HG03575 (cell line): ENCODE measurements around the gene DESI2.
"Not testable (repeated sequence)": the region's sequence is repeated elsewhere in the genome, so short reads cannot be mapped to it uniquely, and the experiment has no call there.

Experiments
- ATAC-seq: cut with Tn5 transposase; IDR thresholded peaks from one replicate; pipeline ENCODE4 v1.9.1; 2021; ENCODE audit not compliant: unreplicated experiment, insufficient number of reproducible peaks, low FRiP score; ENCODE audit errors: extremely low read depth

The DESI2 gene

DNA sequence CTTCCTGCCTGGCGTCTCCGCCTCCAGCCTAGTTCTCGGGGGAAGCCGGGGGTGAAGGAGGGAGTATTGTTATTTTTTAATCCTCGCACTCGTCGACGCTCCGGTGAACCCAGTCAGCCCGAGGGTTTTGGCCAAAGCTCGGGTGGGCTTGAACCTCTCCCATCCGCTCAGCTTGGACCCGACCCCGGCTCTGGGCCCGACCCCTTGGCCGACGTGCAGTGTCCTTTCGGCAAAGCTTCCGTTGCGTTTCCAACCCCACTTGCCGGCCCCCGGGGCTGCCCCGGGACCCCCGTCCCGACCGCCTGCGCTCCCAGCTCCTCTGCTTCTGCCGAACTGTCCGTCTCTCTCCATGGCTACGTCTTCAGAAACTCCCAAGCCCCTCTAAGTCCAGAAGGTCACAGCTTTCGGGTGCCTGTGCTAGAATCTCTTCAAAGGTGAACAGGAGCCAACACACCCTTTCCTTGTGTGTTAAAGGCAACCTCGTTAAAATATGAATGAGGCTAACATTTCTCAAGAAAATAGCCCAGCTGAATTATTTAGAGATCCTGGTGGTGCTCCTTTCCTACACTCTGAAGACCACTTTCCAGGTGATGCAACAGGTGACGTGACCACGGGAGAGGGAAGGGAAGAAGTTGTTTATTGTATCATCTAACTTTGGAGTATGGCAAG, 647 bp downstream of the DESI2 start:
- no peak for ATAC-seq

DNA sequence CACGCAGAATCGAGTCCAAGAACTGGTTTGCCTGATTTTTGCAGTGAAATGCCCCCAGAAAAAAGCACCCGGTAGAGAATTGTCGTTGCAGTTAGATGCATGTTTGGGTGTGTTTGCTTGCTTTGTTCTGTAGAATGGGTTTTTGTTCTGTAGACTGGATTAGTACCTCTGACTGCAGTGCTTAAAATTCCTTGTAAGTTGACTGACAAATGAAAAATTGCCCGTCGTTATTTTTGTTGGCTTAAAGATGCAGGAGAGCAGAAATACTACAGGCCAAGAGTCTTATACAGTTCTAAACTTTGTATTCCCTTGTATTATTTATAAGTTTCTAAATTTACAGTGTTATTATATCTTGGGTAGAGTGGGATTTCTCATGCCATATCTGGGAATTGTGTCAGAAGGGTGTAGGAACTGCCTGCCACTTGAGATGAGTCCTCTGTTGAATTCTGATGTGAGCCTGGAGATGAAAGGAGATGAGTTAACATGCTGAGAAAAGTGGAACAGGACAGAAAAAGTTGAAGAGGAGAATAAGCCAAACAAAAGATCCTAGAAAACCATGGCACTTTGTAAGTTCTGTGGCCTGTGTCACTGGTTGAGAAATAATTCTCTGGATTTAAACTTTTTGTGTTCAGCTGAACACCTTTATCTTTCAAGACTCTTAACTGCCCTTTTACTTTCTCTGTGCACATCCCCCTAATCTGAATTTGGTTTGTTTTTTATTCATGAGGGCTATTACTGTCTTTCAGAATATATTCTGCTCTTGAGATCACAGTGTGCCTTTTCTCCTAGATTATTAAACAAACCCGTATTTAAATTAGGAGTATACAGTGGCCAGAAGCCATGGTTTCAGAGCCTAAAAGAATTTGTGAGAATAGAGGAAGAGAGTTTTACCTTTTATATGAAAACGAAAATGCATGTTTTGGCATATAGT, 1.4 kb downstream of the DESI2 start:
- ATAC-seq, result no peak

DNA sequence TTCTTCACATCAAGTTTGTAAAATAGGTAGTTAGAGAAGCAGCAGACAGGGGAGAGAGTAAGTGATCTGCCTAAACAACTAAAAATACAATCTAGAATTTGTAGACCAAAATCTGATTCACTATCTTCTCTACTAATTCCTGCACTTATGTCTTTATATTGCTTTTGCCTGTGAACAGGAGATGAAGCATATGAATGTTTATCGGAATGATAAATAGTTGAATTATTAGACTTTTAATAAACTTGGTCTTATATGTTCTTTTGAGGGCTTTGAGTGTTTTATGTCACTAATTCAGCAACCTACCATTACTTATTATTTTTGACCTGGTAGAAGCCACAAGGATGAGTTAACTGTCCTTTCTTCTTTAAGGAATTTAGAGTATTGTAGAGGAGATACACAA, 2.3 kb downstream of the DESI2 start:
- ATAC-seq, result no peak

DNA sequence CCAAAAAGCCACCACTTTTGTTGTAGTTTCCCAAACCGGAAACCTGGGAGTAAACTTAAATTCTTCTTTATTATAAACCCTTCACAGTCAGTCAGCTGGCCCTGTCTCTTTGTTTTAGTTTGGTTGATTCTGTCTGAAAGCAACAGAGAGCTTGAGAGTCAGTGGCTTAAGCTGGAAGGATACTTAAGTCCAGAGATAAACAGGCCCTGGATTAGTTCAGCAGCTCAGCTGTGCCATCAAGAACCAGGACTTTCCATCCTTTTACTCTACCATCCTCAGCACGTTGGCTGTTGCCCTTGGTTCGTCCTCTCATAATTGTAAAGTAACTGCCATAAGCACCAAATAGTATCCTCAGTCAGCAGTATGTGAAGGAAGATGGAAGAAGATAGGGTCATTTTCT, 4.5 kb downstream of the DESI2 start:
- ATAC-seq, result no peak

DNA sequence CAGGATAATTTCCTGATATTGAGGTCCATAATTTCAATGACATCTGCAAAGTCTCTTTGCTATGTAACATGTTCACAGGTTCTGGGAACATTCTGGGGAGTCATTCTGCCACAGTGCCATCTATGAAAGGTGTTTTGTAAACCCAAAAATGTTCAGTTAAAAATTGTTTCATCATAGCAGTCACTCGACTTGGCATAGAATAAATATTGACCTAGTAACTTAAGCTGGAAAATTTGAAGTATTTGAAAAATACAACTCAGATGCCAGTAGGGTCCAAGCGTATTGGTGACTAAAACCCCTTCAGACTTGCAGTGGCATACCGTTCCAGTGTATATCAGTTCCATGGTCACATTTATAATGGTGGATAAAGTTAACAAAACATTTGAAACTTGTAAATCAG, 6.8 kb downstream of the DESI2 start:
- no peak for ATAC-seq

DNA sequence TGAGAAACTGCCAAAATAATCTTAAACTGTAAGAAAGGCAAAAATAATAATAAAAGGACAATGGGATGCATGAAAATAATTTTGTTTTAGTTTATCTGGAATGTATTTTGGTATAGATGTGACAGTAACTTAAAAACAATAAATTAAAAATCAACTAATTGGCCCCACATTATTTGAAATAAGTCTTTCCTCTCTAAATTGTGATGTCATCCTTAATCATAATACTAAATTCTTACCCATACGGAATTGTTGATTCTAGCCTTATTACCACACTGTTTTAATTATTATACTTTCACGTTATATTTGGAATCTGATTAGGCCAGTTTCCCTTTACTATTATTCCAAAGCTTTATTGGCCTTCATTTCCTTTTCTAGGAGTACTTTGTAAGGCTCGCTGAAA, 7.7 kb downstream of the DESI2 start:
- ATAC-seq, result no peak

DNA sequence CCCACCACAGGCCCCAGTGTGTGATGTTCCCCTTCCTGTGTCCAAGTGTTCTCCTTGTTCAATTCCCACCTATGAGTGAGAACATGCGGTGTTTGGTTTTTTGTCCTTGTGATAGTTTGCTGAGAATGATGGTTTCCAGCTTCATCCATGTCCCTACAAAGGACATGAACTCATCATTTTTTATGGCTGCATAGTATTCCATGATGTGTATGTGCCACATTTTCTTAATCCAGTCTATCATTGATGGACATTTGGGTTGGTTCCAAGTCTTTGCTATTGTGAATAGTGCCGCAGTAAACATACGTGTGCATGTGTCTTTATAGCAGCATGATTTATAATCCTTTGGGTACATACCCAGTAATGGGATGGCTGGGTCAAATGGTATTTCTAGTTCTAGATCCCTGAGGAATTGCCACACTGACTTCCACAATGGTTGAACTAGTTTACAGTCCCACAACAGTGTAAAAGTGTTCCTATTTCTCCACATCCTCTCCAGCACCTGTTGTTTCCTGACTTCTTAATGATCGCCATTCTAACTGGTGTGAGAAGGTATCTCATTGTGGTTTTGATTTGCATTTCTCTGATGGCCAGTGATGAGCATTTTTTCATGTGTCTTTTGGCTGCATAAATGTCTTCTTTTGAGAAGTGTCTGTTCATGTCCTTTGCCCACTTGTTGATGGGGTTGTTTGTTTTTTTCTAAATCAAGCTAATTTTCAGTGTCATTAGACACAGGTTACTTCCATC, 8.8 kb downstream of the DESI2 start:
- not testable (repeated sequence) for ATAC-seq

DNA sequence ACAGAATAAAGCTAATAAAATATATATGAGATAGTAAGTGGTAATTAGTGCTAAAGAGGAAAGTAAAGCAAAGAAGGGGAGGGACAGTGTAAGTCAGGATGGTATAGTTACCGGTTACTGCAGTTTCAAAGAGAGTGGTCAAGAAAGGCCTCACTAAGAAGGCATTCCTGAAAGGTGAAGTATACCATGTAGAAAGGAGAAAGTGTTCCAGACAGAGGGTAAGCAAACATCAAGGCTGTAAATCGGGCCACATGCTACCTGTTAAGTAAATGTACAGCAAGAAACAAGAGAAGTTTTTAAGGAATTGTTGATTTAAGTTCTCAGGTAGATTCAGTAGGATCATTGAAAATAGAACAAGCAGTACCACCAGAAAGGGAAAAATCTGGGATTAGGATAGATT, 9.7 kb downstream of the DESI2 start:
- no peak for ATAC-seq

DNA sequence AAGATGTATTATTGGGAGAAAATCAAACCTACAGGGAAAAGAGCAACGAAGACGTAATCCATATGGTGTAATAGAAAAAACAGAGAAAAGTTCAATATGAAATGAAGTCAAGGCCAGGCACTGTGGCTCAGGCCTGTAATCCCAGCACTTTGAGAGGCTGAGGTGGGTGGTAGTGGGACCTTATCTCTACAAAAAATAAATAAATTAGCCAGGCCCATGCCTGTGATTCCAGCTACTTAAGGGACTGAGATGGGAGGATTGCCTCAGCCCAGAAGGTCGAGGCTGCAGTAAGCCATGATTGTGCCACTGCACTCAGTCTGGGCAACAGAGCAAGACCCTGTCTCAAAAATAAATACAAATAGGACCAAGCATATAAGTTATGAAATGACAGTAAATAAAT, 11.4 kb downstream of the DESI2 start:
- no peak for ATAC-seq

DNA sequence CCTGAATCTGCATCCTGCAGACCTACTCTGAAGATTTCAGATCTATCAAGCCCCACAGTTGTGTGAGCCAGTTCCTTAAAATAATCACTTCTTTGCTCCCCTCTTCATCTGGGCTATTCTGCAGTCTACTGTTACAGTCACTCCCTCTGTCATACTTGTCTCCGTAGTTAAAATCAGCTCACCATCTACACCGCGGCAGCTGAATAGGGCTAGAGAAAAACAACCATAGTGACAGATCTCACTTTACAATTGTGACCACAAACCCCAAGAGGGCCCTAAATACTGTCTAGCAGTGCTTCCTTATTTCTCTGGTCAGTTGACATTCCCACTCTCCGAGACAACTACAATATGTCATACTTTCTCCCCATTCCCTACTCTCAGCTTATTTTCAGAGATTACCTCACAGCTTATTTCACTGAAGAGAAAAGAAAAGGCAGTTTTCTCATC, 12.9 kb downstream of the DESI2 start:
- peak; percentile 84 for ATAC-seq

DNA sequence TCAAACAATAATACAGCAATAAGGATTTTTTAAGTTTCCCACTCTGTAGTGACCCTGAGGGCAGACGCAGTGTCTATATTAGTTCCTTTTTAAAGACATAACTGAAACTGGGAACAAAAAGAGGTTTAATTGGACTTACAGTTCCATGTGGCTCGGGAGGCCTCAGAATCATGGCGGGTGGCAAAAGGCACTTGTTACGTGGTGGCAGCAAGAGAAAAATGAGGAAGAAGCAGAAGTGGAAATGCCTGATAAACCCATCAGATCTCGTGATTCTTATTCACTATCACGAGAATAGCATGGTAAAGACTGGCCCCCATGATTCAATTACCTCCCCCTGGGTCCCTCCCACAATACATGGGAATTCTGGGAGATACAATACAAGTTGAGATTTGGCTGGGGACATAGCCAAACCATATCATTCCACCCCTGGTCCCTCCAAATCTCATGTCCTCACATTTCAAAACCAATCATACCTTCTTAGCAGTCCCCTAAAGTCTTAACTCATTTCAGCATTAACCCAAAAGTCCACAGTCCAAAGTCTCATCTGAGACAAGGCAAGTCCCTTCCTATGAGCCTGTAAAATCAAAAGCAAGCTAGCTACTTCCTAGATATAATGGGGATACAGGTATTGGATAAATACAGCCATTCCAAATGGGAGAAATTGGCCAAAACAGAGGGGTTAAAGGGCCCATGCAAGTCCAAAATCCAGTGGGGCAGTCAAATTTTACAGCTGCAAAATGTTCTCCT, 13.9 kb downstream of the DESI2 start:
- not testable (repeated sequence) for ATAC-seq

DNA sequence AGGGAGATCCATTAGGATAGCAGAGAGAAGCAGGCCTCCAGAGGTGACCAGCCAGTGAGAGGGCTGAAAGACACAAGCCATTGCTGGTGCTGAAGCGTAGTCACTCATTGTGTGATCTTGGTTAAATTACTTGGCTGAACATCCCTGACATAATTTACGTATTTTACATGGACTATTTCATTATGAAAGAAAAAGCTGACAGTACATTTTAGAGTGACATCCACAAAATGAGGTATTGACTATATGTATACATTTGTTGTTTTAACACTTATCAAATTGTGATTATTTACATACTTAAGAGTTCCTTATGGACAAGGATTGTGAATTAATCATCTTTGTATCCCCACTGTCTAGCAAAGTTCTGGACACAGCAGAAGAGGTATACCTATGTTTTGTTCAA, 14.9 kb downstream of the DESI2 start:
- ATAC-seq, result no peak

DNA sequence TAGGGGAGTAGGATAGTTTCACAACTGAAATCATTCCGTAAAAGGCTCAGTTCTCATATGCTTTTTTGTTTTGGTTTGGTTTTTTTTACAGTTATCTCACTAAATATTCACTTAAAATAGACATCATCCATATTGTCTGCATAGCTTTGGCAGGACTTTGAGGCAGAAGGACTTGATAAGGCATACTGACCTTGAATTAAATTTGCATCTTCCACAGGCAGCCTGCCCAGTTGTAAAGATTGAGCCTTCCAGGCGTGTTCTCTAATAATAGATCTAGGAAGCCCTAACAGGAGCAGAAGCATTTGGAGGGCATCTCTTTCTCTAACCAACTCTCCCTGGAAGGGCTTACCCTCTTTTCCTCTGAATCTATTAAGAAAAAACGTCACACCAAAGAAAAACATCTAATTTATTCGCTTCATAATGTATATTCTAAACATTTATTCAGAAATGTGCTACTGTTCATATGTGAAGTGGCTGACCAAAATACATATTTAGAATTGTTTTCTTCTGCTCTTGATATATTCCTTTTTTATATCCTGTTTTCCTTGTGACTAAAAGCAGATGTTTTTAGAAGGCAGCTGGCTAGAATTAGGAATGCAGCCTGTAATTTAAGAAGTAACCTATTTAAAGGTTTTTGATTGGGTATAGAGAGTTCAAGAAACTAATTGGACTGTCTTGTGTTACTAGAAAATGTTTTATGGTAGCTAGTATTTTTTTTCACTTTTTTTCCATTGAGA, 20.2 kb downstream of the DESI2 start:
- ATAC-seq, result no peak

DNA sequence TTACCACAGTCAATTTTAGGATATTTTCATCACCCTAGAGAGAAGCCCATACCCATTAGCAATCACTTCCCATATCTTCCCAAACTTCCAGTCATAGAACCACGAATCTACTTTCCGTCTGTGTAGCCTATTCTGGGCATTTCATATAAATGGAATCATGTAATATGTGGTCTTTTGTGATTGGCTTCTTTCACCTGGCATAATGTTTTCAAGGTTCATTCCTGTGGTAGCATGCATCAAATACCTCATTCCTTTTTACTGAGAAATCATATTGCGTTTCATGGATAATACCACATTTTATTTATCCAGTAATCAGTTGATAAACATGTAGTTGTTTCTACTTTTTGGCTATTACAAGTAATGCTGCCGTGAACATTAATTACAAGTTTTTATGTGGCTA, 21.5 kb downstream of the DESI2 start:
- no peak for ATAC-seq

DNA sequence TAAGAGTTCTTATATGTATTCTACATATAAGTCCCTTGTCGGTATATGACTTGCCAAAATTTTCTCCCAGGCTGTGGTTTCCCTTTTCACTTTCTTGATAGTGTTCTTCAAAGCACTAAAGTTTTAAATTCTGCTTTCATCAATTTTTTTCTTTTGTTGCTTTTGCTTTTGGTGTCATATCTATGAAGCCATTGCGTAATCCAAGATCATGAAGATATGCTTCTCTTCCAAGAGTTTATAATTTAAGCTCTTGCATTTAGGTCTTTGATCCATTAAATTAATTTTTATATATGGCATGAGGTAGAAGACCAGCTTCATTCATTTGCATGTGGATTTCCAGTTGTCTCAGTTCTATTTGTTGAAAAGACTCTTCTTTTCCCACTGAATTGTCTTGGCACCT, 22.2 kb downstream of the DESI2 start:
- ATAC-seq, result no peak

DNA sequence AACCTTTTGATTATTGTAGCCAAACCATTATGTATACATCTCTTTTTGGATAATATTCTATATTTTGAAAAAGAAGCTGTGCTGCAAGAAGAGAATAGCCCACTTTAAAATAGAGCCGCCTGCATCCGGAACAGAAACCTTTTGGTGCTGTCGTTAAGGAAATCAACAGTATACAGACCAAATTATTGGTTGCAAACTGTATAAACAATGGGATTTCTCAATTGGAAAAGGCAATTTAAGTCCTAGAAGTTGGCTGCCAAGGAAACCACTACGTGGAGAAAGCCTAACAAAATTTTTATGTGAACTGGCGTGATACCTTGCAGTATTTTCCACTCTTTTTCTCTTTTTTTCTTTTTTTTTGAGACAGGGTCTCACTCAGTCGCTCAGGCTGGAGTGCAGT, 25.8 kb downstream of the DESI2 start:
- no peak for ATAC-seq

DNA sequence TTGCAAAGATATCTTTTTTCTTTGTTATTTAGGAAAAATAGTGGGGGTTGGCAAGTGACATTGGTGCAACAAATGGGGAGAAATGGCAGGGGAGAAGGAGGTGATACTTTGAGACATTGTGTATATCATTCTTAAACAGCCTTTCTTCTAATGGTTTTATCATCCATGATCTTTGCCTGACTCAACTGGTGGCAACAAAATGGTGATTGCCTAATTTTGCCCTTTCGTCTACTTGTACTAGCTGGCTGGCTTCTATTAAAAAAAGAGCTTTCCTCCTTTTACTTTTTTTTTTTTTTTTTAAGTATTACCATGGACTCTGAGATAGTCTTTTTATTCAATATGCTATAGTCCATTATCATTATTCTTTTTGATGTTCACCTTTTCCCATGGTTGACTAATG, 27.7 kb downstream of the DESI2 start:
- no peak for ATAC-seq

DNA sequence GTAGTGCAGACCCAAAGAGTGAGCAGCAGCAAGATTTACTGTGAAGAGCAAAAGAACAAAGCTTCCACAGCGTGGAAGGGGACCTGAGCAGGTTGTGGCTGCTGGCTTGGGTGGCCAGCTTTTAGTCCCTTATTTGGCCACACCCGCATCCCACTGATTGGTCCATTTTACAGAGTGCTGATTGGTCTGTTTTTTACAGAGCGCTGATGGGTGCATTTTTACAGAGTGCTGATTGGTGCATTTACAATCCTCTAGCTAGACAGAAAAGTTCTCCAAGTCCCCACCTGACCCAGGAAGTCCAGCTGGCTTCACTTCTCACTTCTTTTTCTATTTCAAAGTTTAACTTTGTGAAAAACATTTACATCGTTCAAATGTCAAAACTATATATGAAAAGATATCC, 29.2 kb downstream of the DESI2 start:
- ATAC-seq, result not testable (repeated sequence)
